ENCODE measurements around the gene NR4A1.

- TF ChIP-seq CTCF (IDR thresholded peaks at IDR 0.05 in 8 of 11, conservative IDR thresholded peaks at IDR 0.05 in 3 of 11) = no peak
- TF ChIP-seq POLR2AphosphoS5 (IDR thresholded peaks at IDR 0.05) = peak in 2 of 3 donors; percentile 38 to 70
- TF ChIP-seq POLR2A (IDR thresholded peaks at IDR 0.05) = no peak
Measured at GRCh38 chr12:52015532-52016041, 35.7 kb upstream of the NR4A1 start.
